ENCODE data around the gene IFI44. TPM values are rescaled to one million over a fixed set of nuclear protein-coding genes. Genes with fewer than 3 reads are reported as not detected.

The IFI44 gene
- total and polyA plus RNA-seq, 2 of the 13 experiments (the other 11 are each of a cell fraction or from before 2014, with no cell fraction given), result not detected

- TF ChIP-seq ZNF687 (CRISPR knock-in tag; IDR thresholded peaks at IDR 0.05), result no peak
- no peak for TF ChIP-seq ZNF446 (CRISPR knock-in tag; IDR thresholded peaks at IDR 0.05)
- no peak for TF ChIP-seq ZNF350 (CRISPR knock-in tag; IDR thresholded peaks at IDR 0.05; ENCODE audit: borderline replicate concordance, low read depth)
- no peak for TF ChIP-seq CREM (IDR thresholded peaks at IDR 0.05)
- TF ChIP-seq CREM (CRISPR knock-in tag; IDR thresholded peaks at IDR 0.05), result no peak
- TF ChIP-seq ZNF558 (CRISPR knock-in tag; IDR thresholded peaks at IDR 0.05; ENCODE audit: borderline replicate concordance), result no peak
- no peak for TF ChIP-seq ZNF781 (CRISPR knock-in tag; IDR thresholded peaks at IDR 0.05; ENCODE audit: borderline replicate concordance, not compliant biosample characterization)
- TF ChIP-seq ZNF337 (CRISPR knock-in tag; IDR thresholded peaks at IDR 0.05; ENCODE audit: borderline replicate concordance, low read depth), result no peak
- no peak for TF ChIP-seq ZFP62 (CRISPR knock-in tag; IDR thresholded peaks at IDR 0.05)
- TF ChIP-seq MAFK (conservative IDR thresholded peaks at IDR 0.05 in 1 of 2, IDR thresholded peaks at IDR 0.05 in 1 of 2; ENCODE audit: low read length in 2 of 2), result peak; percentile 13 to 41; a peak in 1 of 4 replicates
These were observed 30.6 kb upstream of the IFI44 start (continued) for GRCh38 chr1:78619032-78619431.

DNA sequence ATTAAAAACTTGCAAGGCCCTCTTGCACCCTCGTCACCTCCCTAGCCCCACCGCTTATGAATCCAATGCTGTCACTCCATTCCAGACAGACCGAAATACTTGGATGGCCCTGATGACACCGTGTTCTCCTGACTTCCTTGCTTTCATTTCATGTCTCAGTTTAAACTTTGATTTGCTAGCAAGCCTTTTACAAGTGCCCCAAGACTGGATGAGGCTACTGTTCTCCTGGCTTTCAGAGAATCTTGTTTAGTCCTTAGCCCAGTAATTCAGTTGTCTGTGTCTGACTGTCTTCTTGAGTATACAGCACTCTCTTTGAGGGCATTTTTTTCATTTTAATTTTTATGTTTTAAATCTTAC lies 30.2 kb upstream of the IFI44 start:
- Histone ChIP-seq H3K79me2 (ENCODE audit: insufficient read depth, low read length) (no peaks in the 10 kb centered on the region), H4K20me1 (ENCODE audit: insufficient read depth, low read length) (no peaks in the 10 kb centered on the region), H3K27me3 (ENCODE audit: control insufficient read depth in 1 of 2, insufficient read depth in 2 of 2, low read length in 2 of 2) (0 out of 5 replicates have a peak, but pooled peaks cover 0 to 1% of the 10 kb centered on the region in 2 experiments), H3K9me3 (ENCODE audit: low read length) (no peaks in the 10 kb centered on the region), H2AFZ (ENCODE audit: low read length) (no peak overlapping the region), H3K4me1 (ENCODE audit: insufficient read depth, low read length) (no peaks in the 10 kb centered on the region), H3K36me3 (replicated peaks in 1 of 2; ENCODE audit: control insufficient read depth in 1 of 2, insufficient read depth in 2 of 2, low read length in 2 of 2) (no peaks in the 10 kb centered on the region), H3K9ac (ENCODE audit: insufficient read depth, low read depth, low read length) (no peak overlapping the region), H3K27ac (ENCODE audit: extremely low read length, insufficient read depth, low read length) (no peak overlapping the region), H3K4me3 (replicated peaks in 1 of 3; ENCODE audit: insufficient read depth in 1 of 3, low read depth in 2 of 3, low read length in 3 of 3) (no peak overlapping the region), H3K4me2 (ENCODE audit: low read depth, low read length) (no peak overlapping the region)
- 36% methylated on average over 4 of the region's 4 CpGs for WGBS (ENCODE audit: low lambda C conversion rate)
- in situ Hi-C loops (cut with HindIII; ENCODE audit: extremely low pct_ligation_motif_present, low pct_unique_long_range_greater_than_20kb) (no loop called here), intact Hi-C loops (cut with micrococcal nuclease; ENCODE audit: unreplicated experiment) (no loop called here)
- FAIRE-seq (no peak), ATAC-seq (no peak), DNase-seq (ENCODE audit: low spot score) (no peak)
- POLR2A ChIA-PET, result no interaction called here
- BruUV-seq (replicated peaks), result no TSS peak
- CTCF ChIA-PET (ENCODE audit: low intra/inter-chr PET ratio, low total read pairs), result no interaction called here
- TF ChIP-seq ZNF780A (CRISPR knock-in tag; IDR thresholded peaks at IDR 0.05) (no peak), FOSL1 (CRISPR knock-in tag; IDR thresholded peaks at IDR 0.05; ENCODE audit: borderline replicate concordance) (no peak), HOXA3 (CRISPR knock-in tag; IDR thresholded peaks at IDR 0.05) (no peak), ZNF816 (CRISPR knock-in tag; IDR thresholded peaks at IDR 0.05; ENCODE audit: borderline replicate concordance) (no peak), ZNF136 (CRISPR knock-in tag; IDR thresholded peaks at IDR 0.05; ENCODE audit: low read depth) (no peak)
- TF ChIP-seq, protein P1, sequence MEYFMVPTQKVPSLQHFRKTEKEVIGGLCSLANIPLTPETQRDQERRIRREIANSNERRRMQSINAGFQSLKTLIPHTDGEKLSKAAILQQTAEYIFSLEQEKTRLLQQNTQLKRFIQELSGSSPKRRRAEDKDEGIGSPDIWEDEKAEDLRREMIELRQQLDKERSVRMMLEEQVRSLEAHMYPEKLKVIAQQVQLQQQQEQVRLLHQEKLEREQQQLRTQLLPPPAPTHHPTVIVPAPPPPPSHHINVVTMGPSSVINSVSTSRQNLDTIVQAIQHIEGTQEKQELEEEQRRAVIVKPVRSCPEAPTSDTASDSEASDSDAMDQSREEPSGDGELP (IDR thresholded peaks at IDR 0.05; ENCODE audit: borderline replicate concordance, low read depth), result no peak
- TF ChIP-seq, protein P2, sequence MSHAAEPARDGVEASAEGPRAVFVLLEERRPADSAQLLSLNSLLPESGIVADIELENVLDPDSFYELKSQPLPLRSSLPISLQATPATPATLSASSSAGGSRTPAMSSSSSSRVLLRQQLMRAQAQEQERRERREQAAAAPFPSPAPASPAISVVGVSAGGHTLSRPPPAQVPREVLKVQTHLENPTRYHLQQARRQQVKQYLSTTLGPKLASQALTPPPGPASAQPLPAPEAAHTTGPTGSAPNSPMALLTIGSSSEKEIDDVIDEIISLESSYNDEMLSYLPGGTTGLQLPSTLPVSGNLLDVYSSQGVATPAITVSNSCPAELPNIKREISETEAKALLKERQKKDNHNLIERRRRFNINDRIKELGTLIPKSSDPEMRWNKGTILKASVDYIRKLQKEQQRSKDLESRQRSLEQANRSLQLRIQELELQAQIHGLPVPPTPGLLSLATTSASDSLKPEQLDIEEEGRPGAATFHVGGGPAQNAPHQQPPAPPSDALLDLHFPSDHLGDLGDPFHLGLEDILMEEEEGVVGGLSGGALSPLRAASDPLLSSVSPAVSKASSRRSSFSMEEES (CRISPR knock-in tag; IDR thresholded peaks at IDR 0.05), result no peak

Measured in HepG2 (cell line).